ENCODE measurements around the gene PODN. TPM values are rescaled to one million over a fixed set of nuclear protein-coding genes. Genes with fewer than 3 reads are reported as not detected.
A peak's percentile ranks its signal among the peaks of the same experiment; 100 is the strongest.

Gene PODN
- total RNA-seq, 1 donor from 2014 or later, result 0.48 TPM

DNA sequence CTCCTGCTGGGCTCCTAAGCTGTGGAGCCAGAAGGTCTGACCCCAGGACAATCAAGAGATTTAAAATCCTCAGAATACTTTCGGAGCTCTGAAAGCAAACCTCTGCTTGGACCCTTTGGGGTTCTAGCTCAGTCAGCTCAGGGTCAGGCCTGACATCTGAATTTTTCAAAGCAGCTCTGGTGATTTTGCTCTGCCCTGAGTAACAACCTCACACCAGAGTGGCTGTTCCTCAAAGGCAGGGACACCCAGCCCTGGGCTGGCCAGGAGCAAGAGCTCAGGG lies 68.5 kb downstream of the PODN start:
- no peak for DNase-seq (ENCODE audit: low read depth)

DNA sequence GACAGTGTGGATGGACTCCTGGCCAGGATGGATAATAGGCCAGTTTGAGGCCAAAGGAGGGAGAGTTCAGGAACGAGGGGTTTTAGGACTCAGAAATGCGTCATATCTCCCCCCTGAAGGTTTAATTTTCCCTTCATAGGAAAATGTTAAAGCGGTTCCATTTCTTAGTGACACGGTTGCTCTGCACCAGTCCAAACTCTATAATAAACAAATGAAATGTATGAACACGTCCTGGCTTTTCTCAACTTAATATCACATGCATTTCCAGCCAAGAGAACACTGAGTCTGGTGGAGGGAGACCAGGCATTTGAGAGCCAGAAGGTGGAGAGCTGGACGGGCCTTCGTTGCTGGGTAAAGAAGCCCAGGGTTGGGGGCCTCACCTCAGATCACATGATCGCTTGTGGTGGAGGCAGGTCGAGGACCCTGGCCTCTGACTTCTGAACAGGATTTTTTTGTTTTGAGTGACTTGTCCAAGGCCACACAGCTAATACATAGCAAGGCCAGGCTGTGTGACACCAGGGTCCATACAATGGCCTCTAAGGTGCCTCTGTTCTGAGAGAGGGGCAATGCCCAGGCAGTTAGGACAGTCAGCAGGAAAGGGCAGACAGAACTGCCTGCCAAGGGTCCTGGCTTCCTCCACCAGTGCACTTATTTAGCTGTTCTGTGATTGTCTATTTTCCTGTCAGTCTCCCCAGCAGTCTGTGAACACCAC lies 69.0 kb downstream of the PODN start:
- DNase-seq (ENCODE audit: low read depth), result no peak

DNA sequence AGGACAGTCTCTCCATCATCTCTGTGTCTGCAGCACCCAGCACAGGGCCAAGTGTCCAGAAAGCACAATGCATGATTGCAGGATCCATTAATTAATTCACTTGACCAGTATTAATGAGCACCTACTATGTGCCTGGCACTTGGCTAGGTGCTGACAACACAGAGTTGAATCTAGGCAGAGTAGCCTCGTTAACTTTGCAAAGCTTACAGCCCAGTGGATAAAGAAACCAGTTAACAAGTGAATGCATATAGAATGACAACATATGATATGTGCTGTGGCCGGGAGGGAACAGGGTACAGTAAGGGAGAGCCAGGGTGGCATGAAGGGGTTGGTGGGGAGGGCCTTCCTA lies 69.6 kb downstream of the PODN start:
- no peak for DNase-seq (ENCODE audit: low read depth)

DNA sequence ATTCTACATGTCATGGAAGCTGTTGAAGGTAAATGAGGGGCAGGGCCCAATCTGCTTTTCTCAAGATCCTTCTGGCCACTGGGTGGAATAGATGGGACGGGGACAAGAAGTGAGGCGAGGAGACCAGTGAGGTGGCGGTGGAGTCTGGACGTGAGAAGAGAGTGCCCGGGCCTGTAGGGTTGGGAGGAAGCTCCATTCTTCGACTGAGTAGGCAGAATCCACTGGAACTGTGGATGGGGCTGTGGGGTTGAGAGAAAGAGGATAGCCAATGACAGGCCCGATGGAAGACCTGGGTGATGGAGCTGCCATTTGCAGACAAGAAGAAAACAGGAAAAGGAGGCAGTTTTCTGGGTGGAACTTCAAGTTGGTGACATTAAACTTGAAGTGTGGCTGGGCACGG lies 70.2 kb downstream of the PODN start:
- DNase-seq (ENCODE audit: low read depth), result no peak

DNA sequence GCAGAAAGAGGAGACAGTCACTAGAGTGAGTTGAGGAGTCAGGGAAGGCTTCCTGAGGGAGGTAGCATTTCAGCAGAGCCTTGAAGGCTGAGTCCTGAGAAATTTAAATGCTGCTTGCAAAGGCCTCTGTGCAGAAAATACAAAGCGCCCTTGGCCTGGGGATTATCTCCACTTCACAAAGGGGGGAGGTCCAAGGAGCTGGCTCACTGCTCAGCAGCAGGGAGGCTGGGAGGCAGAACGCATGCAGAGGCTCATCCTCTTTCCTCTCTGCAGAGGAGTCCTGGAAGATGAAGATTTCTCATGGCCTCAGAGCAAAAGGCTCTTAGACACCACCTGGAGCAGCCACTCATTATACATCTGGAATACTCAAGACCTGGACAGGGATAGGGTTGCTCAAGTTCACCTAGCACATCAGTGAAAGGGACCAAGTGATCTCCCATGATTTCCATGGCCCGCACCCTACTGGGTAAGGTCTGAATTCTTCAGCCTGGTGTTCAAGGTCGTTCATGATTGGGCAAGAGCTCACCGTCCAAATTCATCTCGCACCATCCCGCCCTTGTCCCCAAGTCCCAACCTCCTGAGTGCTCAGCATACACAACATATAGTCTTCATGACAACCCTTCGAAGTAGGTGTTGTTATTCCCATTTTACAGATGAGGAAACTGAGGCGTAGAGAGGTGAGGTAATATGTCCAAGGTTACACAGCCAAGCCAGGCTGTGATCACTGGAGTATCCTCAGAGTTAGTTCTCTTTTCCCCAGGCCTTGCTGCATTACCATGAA lies 71.4 kb downstream of the PODN start:
- DNase-seq (ENCODE audit: low read depth), result no peak

DNA sequence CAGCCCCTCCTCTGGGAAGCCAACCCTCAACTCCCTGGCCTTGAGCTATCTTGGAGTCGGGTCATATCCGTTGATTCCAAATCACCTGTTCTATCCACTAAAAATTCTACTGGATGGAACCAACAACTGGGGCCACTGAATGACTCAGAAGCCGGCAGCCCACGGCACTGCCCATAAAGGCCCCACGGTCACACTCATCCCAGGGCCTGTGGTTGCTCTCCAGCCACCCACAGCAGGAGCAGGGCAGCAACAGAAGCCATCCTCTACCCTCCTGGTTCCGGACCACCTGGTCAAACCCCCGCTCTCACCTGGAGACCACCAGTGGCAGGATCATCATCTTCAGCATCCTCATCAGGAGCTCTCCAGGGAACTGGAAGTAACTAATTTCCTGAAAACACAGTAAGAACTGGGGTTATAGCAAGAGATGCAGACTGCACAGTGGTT lies 72.1 kb downstream of the PODN start:
- peak; percentile 75 for DNase-seq (ENCODE audit: low read depth)

Other genes starting within 250 kb of the PODN start
- gene ZYG11A, start 219.5 kb upstream of the PODN start, total RNA-seq, result 0.10 TPM in 1 of 2 replicates, not detected in the other
- gene ECHDC2, start 140.5 kb upstream of the PODN start, total RNA-seq, result 0.08 TPM in 1 of 2 replicates, not detected in the other
- 119 and 138 TPM in 2 replicates for gene SCP2, start 134.9 kb upstream of the PODN start, total RNA-seq
- 0.21 and 0.29 TPM in 2 replicates for gene SLC1A7, start 80.4 kb downstream of the PODN start, total RNA-seq
- gene CPT2, start 134.6 kb downstream of the PODN start, total RNA-seq, result 16.7 and 18.3 TPM in 2 replicates
- gene CZIB, start 158.4 kb downstream of the PODN start, total RNA-seq, result 54.2 and 56.9 TPM in 2 replicates
- gene MAGOH, start 176.3 kb downstream of the PODN start, total RNA-seq, result 21.7 and 29.3 TPM in 2 replicates

Measured in myocyte (in vitro differentiated cells).